GM21528 (cell line): ENCODE data around the gene NSFL1C.
"Not testable (repeated sequence)": the region's sequence is repeated elsewhere in the genome, so short reads cannot be mapped to it uniquely, and the experiment has no call there.

Experiments
- ATAC-seq: cut with Tn5 transposase; IDR thresholded peaks from one replicate; pipeline ENCODE4 v1.9.1; 2021; ENCODE audit warnings: mild to moderate bottlenecking, moderate library complexity; ENCODE audit not compliant: unreplicated experiment, low FRiP score

NSFL1C gene

DNA sequence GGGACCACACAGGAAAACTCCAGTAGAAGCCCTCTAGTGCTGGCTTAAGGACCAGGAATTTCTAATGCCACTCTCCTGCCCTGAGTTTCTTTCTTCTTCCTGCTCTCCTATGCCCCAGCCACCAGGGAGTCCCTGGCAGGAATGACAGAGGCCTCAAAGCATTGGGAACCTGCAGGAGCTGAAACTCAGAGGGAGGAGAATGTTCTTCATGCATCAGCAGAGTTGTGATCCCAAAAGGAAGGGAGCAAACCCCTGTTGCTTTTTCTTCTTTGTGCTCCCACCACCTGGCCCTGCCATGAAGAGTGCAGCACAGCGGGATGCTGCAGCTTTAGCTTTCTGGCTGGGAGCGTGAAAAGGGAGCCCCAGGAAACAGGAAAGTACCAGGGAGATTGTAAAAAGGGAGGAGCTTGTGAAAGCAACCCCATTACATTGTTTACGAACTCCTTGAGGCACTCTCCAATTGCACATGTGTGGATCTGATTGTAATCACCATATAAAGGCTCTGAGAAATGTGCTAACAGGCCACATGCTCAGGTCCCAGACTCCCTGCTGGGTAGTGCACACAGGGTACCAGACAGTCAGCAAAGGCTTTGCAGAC lies 39.1 kb downstream of the NSFL1C start:
- no peak for ATAC-seq

- ATAC-seq, result no peak
Observed at GRCh38 chr20:1426231-1426849, 40.3 kb downstream of the NSFL1C start.

DNA sequence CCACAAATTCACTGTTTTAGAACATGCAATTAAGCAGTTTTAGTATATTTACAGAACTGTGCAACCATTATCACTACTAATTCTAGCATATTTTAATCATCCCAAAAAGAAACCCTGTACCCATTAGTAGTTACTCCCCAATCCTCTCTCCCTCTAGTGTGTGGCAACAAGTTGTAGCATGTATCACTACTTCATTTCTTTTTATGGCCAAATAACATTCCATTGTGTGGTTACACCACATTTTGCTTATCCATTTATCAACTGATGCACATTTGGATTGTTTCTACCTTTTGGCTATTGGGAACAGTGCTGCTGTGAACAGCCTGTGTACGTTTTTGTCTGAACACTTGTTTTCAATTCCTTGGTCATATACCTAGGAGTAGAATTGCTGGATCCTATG lies 42.3 kb downstream of the NSFL1C start:
- no peak for ATAC-seq

DNA sequence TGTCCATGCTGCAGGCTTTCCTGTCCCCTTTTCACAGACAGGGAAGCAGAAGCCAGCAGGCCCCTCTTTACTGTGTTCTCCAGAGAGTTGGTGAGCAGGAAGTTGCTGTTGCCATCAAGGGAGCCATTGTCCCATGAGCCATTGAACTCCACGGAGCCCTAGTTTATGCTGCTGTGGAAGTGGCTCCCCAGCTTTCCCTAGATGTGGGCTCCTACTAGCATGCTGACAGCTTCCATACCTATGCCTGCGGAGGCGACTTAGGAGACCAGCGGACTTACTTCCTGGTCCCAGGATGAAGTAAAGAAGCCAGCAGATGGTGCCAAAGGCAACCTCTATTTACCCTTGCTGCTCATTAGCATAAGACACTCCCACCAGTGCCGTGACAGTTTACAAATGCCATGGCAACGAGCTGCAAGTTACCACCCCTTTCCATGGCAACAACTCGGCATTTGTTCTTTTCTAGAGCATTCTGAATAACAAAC lies 43.0 kb downstream of the NSFL1C start:
- no peak for ATAC-seq

- ATAC-seq, result no peak
Observed at GRCh38 chr20:1423206-1423605, 43.4 kb downstream of the NSFL1C start.

DNA sequence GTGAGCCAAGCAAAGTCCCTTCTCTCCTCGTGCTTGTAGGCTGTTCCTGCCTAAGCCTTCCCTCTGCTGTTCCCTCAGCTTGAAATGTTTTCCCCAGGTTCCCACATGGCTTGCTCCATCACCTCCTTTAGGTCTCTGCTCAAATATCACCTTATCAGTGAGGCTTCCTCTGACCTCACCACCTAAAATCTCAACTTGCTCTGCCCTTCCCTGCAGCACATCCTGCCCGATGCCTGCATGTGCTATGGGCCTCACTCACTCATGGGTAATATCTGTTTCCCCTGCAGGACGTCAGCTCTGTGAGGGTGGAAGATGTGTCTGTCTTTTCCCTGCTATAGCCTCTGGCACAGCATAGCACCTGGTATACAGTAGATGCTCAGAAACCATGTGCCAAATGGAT lies 43.9 kb downstream of the NSFL1C start:
- no peak for ATAC-seq

- ATAC-seq, result no peak
Observed at GRCh38 chr20:1420066-1420465, 46.6 kb downstream of the NSFL1C start.

DNA sequence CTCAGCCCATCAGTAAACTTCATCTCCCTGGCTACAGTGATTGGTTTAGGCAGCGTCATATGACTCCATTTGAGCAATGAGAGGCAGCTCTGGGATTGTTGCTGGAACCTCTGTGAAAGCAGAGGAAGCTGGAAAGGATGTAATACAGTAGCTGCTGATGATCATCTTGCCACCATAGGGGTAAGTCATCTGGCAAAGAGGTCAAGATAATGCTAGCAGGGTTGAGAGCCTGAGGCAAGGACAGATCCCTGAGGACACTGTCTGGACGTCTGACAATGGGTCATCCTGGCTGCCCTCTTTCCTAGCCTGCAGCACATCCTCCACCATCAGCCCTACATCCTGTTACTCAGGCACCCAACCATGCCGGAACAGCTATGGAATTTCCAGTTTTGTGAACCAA lies 48.3 kb downstream of the NSFL1C start:
- ATAC-seq, result no peak

GRCh38 chr20:1417790-1418189 lies 48.9 kb downstream of the NSFL1C start:
- ATAC-seq, result no peak

GRCh38 chr20:1417273-1417672 lies 49.4 kb downstream of the NSFL1C start:
- ATAC-seq, result no peak

DNA sequence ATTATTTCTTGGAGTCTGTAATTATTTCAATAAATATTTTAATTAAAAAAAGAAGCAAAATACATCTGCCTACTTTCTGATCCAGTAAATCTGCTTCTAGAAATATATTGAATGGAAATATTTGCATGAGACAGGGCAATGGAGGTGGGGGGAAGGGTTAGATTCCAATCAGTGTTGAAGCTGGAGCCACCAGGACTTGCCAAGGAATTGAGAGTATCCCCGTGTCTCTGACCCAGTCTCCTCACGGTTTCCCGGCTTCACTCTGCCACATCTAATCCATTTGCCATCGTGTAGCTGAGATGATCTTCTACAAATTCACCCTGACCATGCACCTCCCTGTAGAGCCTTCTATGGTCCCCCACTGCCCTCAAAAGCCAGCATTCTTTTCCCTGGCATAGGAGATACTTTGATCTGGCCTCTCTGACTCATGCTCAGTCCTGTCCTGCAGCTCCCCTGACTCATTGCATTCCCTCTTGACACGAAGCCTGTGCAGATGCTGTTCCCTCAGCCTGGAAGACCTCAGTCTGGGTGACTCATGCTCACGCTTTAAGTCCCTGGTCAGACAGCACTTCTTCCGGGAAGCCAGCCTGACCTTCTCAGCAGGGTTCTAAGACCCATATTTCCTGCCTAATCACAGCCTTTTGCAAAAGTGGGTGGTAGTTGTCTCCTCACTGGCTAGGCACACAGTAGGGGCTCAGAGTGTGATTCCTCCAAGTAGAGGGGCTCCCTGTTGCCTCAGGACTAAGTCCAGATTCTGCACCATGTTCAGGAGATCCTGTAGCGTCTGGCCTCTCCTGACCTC lies 50.8 kb downstream of the NSFL1C start:
- no peak for ATAC-seq

- no peak for ATAC-seq
Observed at GRCh38 chr20:1414982-1415381, 51.7 kb downstream of the NSFL1C start.

DNA sequence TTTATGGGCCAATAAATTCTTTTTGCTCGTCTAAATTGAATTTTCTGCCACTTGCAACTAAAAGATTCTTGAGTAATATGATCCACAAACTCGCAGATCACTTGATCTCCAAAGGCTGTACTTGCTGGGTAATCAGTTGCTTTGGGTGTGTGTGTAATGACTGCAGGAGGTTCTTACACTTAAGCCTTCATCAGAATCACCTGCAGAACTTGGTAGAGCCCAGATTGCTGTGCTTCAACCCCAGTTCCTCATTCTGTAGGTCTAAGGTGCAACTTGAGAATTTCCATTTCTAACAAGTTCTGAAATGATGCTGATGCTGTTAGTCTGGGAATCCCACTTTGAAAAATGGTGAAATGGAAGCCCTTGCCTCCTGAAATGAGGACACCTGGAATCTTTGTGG lies 60.8 kb downstream of the NSFL1C start:
- no peak for ATAC-seq

DNA sequence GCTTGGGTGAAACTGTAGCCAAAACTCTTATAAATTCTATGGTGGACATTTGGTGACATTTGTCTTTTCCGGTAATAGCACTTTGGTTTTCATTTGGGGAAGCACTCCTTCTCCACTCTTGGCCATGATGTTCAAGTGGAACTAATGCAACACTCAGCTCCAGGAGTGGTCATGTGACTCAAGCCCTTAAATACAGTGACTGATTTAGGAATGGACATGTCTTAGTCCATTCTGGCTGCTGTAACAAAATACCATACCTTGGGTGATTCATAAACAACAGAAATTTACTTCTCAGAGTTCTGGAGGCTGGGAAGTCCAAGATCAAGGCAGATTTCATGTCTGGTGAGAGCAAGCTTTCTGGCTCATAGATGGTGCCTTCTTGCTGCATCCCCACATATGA lies 63.0 kb downstream of the NSFL1C start:
- no peak for ATAC-seq

- ATAC-seq, result no peak
Observed at GRCh38 chr20:1402149-1402548, 64.5 kb downstream of the NSFL1C start.

GRCh38 chr20:1401451-1401907 lies 65.2 kb downstream of the NSFL1C start:
- ATAC-seq, result no peak

DNA sequence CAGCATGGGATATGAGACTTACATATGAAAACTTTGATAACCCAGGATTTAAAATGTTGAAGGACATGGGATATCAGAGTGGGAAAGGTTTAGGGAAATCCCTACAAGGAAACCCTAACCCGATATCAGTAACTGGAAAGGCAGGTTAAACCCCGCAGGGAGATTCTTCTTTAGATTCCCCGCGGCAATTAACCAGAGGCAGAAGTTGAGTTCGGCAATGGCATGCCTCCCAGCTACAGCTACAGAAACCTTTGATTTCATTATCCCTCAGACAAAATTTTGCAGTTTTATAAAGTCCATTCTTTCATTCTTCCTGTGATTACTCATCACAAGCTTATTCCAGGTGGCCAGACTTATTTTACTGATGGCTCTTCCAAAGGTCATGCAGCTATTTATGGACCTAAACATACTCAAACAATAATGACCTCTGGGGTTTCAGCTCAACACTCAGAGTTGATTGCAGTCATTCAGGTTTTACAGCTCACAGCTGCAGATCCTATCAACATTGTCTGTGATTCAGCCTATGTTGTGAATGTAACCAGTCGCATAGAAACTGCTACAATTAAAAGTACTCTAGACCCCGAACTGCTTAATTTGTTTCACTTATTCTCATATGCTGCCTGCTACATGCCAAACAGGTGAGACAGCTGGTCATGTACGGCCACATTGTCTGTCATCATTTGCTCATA lies 66.8 kb downstream of the NSFL1C start:
- ATAC-seq, result not testable (repeated sequence)

- not testable (repeated sequence) for ATAC-seq
Observed at GRCh38 chr20:1398185-1398584, 68.5 kb downstream of the NSFL1C start.

DNA sequence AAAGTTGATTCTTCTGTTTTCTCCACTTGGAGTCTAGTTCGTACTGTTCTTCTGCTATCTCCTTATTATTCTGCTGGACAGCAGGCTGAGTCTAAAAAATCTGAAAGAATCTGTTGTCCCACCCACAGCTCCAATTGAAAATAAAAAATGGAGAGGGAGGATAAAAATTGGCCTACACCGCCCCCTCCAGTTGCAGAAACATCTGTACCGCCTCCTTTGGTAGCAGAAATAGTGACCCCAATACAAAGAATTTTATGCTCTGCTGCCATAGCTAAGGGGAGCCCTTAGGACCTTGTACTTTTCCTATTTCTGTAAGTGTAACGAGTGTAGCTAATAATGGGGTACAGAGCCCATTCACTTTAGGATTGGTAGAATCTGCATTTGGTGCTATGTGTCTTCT lies 68.9 kb downstream of the NSFL1C start:
- no peak for ATAC-seq

DNA sequence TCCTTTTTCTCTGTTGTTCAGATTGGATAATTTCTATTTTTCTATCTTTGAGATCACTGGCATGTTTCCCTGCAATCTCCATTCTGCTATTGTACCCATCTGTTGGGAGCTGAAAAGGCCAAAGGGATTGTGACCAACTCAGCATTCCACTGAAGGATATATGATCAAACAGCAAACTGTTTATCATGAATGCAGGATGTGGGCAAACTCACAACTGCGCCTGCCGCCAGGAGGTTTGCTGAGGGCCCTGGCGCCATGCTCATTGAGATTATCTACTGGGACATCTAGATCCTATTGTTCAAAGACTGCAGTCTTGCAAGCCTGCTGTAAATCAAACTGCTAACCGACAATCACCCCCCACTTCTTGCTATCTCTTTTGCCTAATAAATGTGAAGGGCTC lies 69.9 kb downstream of the NSFL1C start:
- ATAC-seq, result no peak

GRCh38 chr20:1396264-1396663 lies 70.4 kb downstream of the NSFL1C start:
- no peak for ATAC-seq
